Activated T-cell treated with anti-CD3 and anti-CD28 coated beads for 4 hours (primary cell): ENCODE data around the gene UBR7.
"Not testable (repeated sequence)": the region's sequence is repeated elsewhere in the genome, so short reads cannot be mapped to it uniquely, and the experiment has no call there.

ENCODE experiments used
- DNase-seq: peaks from one replicate; pipeline ENCODE4 v3.0.0-alpha.2; 2020

UBR7 gene

GRCh38 chr14:93206793-93207467 is at the start of gene UBR7, which contains the start of gene GON7:
Gene UBR7, plus strand, starts transcription at chr14:93207256. Its CDS starts 36 bp downstream, at chr14:93207292.
Gene GON7, minus strand, starts transcription at chr14:93207065. Its CDS starts 28 bp downstream, at chr14:93207037.
- peak; percentile 75 for DNase-seq

GRCh38 chr14:93158349-93158748 is 48.7 kb upstream of the UBR7 start:
- not testable (repeated sequence) for DNase-seq

GRCh38 chr14:93159625-93160352 is 47.3 kb upstream of the UBR7 start:
- DNase-seq = not testable (repeated sequence)

DNA sequence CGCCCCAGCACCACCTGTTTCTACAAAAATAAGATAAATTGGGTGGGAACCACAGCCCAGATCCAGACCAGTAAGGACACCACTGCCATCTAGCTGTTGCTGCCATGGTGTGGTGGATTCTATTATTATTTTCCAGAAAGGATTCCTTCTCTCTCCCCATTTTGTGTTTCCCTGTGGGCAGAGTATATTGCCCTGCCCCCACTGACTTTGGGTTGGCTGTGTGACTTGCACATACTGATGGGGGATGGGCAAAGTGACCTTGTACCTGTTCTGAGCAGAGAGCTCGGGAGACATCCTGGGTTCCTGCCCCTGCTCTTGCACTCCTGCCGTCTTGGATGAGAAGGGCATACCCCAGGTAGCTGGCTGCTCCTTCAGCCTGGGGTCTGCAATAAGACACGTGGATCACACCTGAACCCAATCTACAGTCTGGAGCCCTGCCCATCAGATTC is 46.7 kb upstream of the UBR7 start:
- DNase-seq = no peak

- DNase-seq = no peak
Measured at GRCh38 chr14:93161411-93161940, 45.6 kb upstream of the UBR7 start.

DNA sequence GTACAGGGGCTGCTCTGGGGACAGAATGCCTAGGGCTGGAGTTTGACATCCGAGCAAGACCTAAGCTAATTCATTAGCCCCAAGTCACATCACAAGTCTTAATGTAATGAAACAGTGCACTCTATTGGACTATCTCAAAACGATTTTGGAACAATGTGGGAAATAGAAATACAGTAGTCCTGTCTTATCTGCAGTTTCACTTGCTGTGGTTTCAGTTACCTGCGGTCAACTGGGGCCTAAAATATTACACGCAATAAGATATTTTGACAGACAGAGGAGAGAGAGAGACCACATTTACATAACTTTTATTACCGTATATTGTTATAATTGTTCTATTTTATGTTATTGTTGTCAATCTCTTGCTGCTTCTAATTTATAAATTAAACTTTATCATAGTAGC is 43.5 kb upstream of the UBR7 start:
- no peak for DNase-seq

GRCh38 chr14:93165271-93166265 is 41.5 kb upstream of the UBR7 start:
- DNase-seq = not testable (repeated sequence)

DNA sequence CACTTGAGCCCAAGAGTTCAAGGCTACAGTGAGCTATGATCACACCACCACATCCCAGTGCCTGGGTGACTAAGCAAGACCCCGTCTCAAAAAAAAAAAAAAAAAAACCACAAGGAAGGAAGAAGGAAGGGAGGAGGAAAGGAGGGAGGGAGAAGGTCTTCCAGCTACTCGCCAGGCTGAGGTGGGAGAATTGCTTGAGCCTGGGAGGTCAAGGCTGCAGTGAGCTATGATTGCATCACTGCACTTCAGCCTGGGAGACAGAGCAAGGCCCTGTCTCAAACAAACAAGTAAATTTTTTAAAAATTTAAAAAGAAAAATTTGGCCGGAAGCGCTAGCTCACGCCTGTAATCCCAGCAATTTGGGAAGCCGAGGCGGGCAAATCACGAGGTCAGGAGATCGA is 38.4 kb upstream of the UBR7 start:
- not testable (repeated sequence) for DNase-seq

GRCh38 chr14:93169619-93170018 is 37.4 kb upstream of the UBR7 start:
- not testable (repeated sequence) for DNase-seq

DNA sequence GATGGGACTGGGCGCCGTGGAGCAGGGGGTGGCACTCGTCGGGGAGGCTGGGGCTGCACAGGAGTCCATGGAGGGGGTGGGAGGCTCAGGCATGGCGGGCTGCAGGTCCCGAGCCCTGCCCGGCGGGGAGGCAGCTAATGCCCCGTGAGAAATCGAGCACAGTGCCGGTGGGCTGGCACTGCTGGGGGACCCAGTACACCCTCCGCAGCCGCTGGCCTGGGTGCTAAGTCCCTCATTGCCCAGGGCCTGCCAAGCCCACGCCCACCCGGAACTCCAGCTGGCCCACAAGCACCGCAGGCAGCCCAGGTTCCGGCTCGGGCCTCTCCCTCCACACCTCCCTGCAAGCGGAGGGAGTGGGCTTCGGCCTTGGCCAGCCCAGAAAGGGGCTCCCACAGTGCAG is 36.9 kb upstream of the UBR7 start:
- DNase-seq = not testable (repeated sequence)

DNA sequence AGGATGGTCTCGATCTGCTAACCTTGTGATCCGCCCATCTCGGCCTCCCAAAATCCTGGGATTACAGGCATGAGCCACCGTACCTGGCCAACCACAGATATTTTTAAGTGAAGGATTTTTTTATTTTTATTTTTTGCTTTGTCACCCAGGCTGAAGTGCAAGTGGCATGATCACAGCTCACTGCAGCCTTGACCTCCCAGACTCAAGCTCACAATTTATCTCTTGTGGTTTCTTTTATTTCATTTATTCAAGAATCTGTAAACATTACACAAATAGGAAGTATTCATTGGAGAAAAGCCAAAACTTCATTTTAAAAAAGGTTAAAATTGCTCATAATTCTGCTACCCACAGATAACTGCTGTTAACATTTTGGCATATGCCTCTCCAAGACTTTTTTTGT is 35.7 kb upstream of the UBR7 start:
- no peak for DNase-seq

GRCh38 chr14:93173943-93174395 is 33.1 kb upstream of the UBR7 start:
- no peak for DNase-seq

GRCh38 chr14:93174731-93175130 is 32.3 kb upstream of the UBR7 start:
- DNase-seq = not testable (repeated sequence)

DNA sequence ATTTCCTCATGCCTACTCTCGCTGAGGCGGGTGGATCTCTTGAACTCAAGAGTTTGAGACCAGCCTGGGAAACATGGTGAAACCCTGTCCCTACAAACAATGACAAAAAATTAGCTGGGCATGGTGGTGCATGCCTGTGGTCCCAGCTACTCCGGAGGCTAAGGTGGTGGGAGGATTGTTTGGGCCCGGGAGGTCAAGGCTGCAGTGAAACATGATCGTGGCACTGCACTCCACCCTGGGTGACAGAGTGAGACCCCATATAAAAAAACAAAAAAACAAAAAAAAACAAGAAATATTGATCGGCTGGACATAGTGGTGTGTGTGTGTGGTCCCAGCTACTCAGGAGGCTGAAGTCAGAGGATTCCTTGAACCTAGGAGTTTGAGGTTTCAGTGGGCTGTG is 31.6 kb upstream of the UBR7 start:
- DNase-seq = no peak

DNA sequence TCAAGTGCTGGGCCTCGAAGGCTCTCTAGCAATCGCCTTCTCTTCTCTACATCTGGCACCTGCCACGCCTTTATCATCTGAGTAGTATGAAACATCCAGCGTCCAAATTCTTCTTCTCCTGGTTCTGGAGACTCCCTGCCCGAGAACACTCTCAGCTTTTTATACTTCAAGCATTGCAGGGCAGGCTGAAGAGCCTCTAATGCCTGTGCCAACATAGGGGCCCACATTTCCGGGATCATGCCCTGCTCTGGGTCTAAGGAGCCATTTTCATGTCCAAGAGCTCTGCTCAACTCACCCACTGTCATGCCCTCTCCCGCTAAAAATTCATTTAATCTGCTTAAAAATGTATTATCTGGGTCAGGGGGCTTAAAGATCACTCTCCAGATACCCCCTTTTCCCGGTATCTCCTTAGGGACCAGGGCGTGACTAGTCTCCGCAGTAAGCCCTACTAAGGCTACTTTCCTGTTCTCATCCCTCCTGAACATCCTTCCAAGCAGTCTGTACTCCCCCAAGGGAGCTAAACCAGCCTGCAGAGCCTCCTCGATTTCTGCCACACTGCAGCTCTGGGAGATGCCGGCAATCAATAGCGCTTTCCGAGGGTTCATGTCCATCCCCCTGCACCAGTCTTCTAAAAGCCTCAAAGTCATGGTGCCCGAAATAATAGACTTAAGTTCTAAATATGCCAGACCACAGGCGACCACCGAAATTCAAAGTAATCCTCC is 23.3 kb upstream of the UBR7 start:
- DNase-seq = no peak

DNA sequence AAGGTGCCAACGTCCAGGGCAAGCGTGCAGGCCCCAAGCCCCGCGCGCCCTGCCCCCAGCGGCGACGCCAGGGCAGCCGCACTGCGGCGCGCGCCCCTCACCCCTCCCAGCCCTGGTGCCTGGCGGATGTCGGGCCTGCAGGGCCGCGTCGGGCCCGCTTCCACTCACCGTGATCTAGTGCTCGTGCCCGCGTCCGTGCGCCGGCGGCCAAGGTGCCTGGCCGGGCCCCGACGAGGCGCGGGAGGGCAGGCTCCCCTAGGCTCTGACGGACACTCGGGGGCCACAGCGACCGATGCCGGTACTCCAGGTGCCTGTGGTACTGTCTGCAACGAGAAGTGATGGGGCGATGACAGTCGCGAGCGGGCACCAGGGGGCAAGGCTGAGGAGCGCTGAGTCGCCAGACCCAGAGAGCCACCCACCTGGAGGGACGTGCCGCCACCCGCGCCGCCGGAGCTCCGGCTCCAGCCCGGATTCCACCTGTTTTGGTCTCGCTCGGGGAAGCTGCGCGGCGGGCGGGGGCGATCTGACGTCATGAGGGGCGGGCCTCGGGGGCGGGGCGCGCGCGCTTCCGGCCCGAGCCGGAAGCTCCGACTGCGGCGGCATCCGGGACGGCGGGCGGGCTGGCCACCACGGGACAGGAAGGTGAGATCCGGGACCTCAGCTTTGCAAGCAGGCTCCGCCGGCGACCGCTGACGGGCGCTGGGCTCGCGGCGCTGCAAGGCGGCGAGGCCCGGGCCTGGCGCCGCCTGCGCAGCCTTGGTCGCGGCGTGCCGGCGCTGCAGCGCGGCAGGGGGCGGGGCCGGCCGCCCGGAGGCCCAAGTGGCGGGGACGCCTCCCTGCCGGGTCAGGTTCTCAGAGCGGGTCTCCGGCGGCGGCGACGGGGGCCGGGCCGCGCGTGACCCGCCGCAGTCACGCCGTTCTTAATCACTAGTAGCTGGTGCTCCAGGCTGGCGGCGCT is 22.4 kb upstream of the UBR7 start, which contains the start of the genes LYSET and MOAP1:
LYSET (plus strand) TSS at position 927 of the 958 bp plus-strand sequence. CDS start 89 bp downstream, outside the sequence.
MOAP1 (minus strand) TSS at position 507 of the 958 bp plus-strand sequence. CDS start 655 bp downstream, outside the sequence.
- DNase-seq = peak; percentile 77

DNA sequence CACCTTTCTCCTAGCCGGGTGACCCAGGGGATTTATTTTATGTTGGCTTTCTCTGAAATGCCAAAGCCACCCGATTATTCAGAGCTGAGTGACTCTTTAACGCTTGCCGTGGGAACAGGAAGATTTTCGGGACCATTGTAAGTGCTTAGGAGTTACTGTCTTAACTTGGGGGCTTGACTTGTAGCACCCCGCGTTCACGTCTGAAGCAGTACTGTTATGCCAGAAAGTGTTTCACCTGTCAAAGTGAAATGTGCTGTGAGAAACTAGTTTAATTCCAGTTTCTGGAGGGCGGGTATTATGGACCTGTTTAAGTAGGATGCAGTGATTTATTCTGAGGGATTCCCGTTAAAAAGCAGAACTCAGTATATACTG is 21.7 kb upstream of the UBR7 start:
- DNase-seq = no peak

GRCh38 chr14:93186466-93186865 is 20.6 kb upstream of the UBR7 start:
- no peak for DNase-seq

DNA sequence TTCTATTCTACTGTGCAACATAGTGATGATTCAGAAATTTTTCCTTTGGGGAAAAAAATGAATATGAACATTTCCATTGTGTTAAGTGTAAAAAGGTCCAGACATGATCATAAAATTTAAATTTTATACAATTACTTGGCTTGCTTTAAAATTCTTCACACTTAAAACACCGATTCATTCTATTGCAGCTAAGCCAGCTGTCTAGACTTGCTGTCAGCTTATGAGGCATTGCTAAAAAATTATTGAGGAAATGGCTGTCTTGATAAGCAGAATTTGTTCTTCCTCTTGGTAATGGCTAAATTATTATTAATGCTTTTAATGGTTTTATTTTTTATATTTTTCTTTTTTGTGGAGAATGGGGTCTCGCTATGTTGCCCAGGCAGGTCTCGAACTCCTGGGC is 20.1 kb upstream of the UBR7 start:
- no peak for DNase-seq

GRCh38 chr14:93195316-93195999 is 11.6 kb upstream of the UBR7 start:
- no peak for DNase-seq
